Liver (tissue), 3 donors: ENCODE measurements around the gene ATP8B3.

Experiments used
- ATF3 ChIP-seq: IDR thresholded peaks from 2 replicates; pipeline ENCODE4 v1.6.1; 2016; ENCODE audit warnings: antibody characterized with exemption
- CTCF ChIP-seq: fragments of 150-350 bp; IDR thresholded peaks from 2 replicates; pipeline ENCODE4 v1.5.1; 2017; ENCODE audit warnings: improper control_type of control experiment, low read depth, low read length; ENCODE audit not compliant: missing input control
- GABPA ChIP-seq, 2 donors: IDR thresholded peaks in 1 of 2; conservative IDR thresholded peaks in 1 of 2; 2 replicates each; pipeline ENCODE4 v1.6.1; 2016; ENCODE audit warnings: antibody characterized with exemption in 2 of 2, mild to moderate bottlenecking in 1 of 2, moderate library complexity in 1 of 2
- HNF4A ChIP-seq, 2 donors: conservative IDR thresholded peaks; 2 replicates each; pipeline ENCODE4 v1.6.1; 2016; ENCODE audit warnings: antibody characterized with exemption in 2 of 2, mild to moderate bottlenecking in 2 of 2
- MAX ChIP-seq: IDR thresholded peaks from 2 replicates; pipeline ENCODE4 v1.6.1; 2016; ENCODE audit warnings: antibody characterized with exemption
- RAD21 ChIP-seq, 2 donors: IDR thresholded peaks; 2 replicates each; pipeline ENCODE4 v1.6.1; 2016; ENCODE audit warnings: antibody characterized with exemption in 2 of 2, mild to moderate bottlenecking in 2 of 2
- REST ChIP-seq: IDR thresholded peaks from 2 replicates; pipeline ENCODE4 v1.6.1; 2016; ENCODE audit warnings: antibody characterized with exemption, mild to moderate bottlenecking
- SP1 ChIP-seq: IDR thresholded peaks from 2 replicates; pipeline ENCODE4 v1.6.1; 2018; ENCODE audit warnings: antibody characterized with exemption, mild to moderate bottlenecking
- TAF1 ChIP-seq: conservative IDR thresholded peaks from 2 replicates; pipeline ENCODE4 v1.6.1; 2016; ENCODE audit warnings: antibody characterized with exemption, mild to moderate bottlenecking
- YY1 ChIP-seq: IDR thresholded peaks from 2 replicates; pipeline ENCODE4 v1.6.1; 2016; ENCODE audit warnings: antibody characterized with exemption, mild to moderate bottlenecking
- donor health status: healthy.
- donor health status: healthy.

- TF ChIP-seq REST (no peak), GABPA (IDR thresholded peaks at IDR 0.05 in 1 of 2, conservative IDR thresholded peaks at IDR 0.05 in 1 of 2) (no peak), CTCF (no peak), SP1 (no peak), ATF3 (no peak), TAF1 (no peak), YY1 (no peak), HNF4A (conservative IDR thresholded peaks at IDR 0.05) (no peak), RAD21 (IDR thresholded peaks at IDR 0.05) (no peak), MAX (no peak)
These were observed 57.9 kb downstream of the ATP8B3 start for GRCh38 chr19:1754018-1754635.
